H9 (cell line): ENCODE measurements around the gene NKX1-2. TPM values are rescaled to one million over a fixed set of nuclear protein-coding genes. Genes with fewer than 3 reads are reported as not detected.

Experiments
- DNase-seq: peaks from one replicate; pipeline ENCODE4 v3.0.0-alpha.2; 2017
- H2AFZ ChIP-seq: one replicate; pipeline ENCODE4 v1.6.1; 2013; ENCODE audit warnings: mild to moderate bottlenecking, low read length, control low read depth, moderate library complexity
- H2AK5ac ChIP-seq: 2 replicates; pipeline ENCODE4 v1.6.1; 2013; ENCODE audit warnings: low read length, control low read depth, mixed read lengths; ENCODE audit not compliant: insufficient read length
- H2BK120ac ChIP-seq: one replicate; pipeline ENCODE4 v1.6.1; 2013; ENCODE audit warnings: low read depth, mild to moderate bottlenecking, low read length, control low read depth, inconsistent platforms; ENCODE audit not compliant: poor library complexity, severe bottlenecking
- H2BK12ac ChIP-seq: 2 replicates; pipeline ENCODE4 v1.6.1; 2013; ENCODE audit warnings: low read length, control low read depth, mixed read lengths, low read depth; ENCODE audit not compliant: insufficient read length
- H2BK15ac ChIP-seq: 2 replicates; pipeline ENCODE4 v1.6.1; 2013; ENCODE audit warnings: low read depth, low read length, control low read depth
- H2BK20ac ChIP-seq: one replicate; pipeline ENCODE4 v1.6.1; 2013; ENCODE audit warnings: low read depth, mild to moderate bottlenecking, low read length, control low read depth, inconsistent platforms; ENCODE audit not compliant: poor library complexity, severe bottlenecking
- H2BK5ac ChIP-seq: 2 replicates; pipeline ENCODE4 v1.6.1; 2013; ENCODE audit warnings: low read length, control low read depth, mixed read lengths; ENCODE audit not compliant: insufficient read length
- H3K14ac ChIP-seq: 2 replicates; pipeline ENCODE4 v1.6.1; 2013; ENCODE audit warnings: low read length, control low read depth; ENCODE audit not compliant: insufficient read depth
- H3K18ac ChIP-seq: 2 replicates; pipeline ENCODE4 v1.6.1; 2013; ENCODE audit warnings: low read depth, mild to moderate bottlenecking, mixed read lengths, low read length, control low read depth; ENCODE audit not compliant: insufficient read length
- H3K23ac ChIP-seq: 2 replicates; pipeline ENCODE4 v1.6.1; 2013; ENCODE audit warnings: low read length, control low read depth, mixed read lengths, low read depth; ENCODE audit not compliant: insufficient read length
- H3K23me2 ChIP-seq: 2 replicates; pipeline ENCODE4 v1.6.1; 2013; ENCODE audit warnings: low read depth, mild to moderate bottlenecking, mixed read lengths, low read length, control low read depth; ENCODE audit not compliant: insufficient read length, poor library complexity, severe bottlenecking
- H3K27ac ChIP-seq: 2 replicates; pipeline ENCODE4 v1.5.1; 2013; ENCODE audit warnings: low read length, control low read depth, mixed read lengths, low read depth; ENCODE audit not compliant: insufficient read length
- H3K27me3 ChIP-seq: 2 replicates; pipeline ENCODE4 v1.6.1; 2013; ENCODE audit warnings: low read length, control low read depth, inconsistent platforms; ENCODE audit not compliant: insufficient read depth
- H3K4ac ChIP-seq: 2 replicates; pipeline ENCODE4 v1.6.1; 2013; ENCODE audit warnings: low read depth, mild to moderate bottlenecking, control low read depth, inconsistent platforms, low read length, moderate library complexity
- H3K4me1 ChIP-seq: 2 replicates; pipeline ENCODE4 v1.6.1; 2013; ENCODE audit warnings: low read length, control low read depth, inconsistent platforms; ENCODE audit not compliant: insufficient read depth
- H3K4me2 ChIP-seq: 2 replicates; pipeline ENCODE4 v1.6.1; 2013; ENCODE audit warnings: low read length, control low read depth, mixed read lengths; ENCODE audit not compliant: insufficient read length, insufficient read depth
- H3K56ac ChIP-seq: 2 replicates; pipeline ENCODE4 v1.6.1; 2013; ENCODE audit warnings: low read depth, mild to moderate bottlenecking, mixed read lengths, low read length, control low read depth; ENCODE audit not compliant: insufficient read length
- H3K79me1 ChIP-seq: 2 replicates; pipeline ENCODE4 v1.6.1; 2013; ENCODE audit warnings: low read depth, mild to moderate bottlenecking, moderate library complexity, low read length, control low read depth, inconsistent platforms; ENCODE audit not compliant: insufficient read depth, poor library complexity, severe bottlenecking
- H3K79me2 ChIP-seq: 2 replicates; pipeline ENCODE4 v1.6.1; 2013; ENCODE audit warnings: low read length, control low read depth, inconsistent platforms; ENCODE audit not compliant: insufficient read depth
- H3K9ac ChIP-seq: 2 replicates; pipeline ENCODE4 v1.6.1; 2013; ENCODE audit warnings: low read length, control low read depth, mixed read lengths; ENCODE audit not compliant: insufficient read length; ENCODE audit errors: extremely low read depth
- H3K9me3 ChIP-seq: one replicate; pipeline ENCODE4 v1.6.1; 2013; ENCODE audit warnings: low read depth, low read length, inconsistent platforms; ENCODE audit not compliant: control insufficient read depth
- H3T11ph ChIP-seq: one replicate; pipeline ENCODE4 v1.6.1; 2013; ENCODE audit warnings: mild to moderate bottlenecking, low read length, control low read depth, inconsistent platforms
- H4K20me1 ChIP-seq: one replicate; pipeline ENCODE4 v1.6.1; 2013; ENCODE audit not compliant: control insufficient read depth, insufficient read length, insufficient read depth
- H4K5ac ChIP-seq: 2 replicates; pipeline ENCODE4 v1.6.1; 2013; ENCODE audit warnings: low read depth, mild to moderate bottlenecking, mixed read lengths, low read length, control low read depth; ENCODE audit not compliant: insufficient read length
- H4K8ac ChIP-seq: replicated peaks from 2 replicates; pipeline ENCODE4 v1.6.1; 2013; ENCODE audit warnings: low read length, control low read depth, mixed read lengths, low read depth; ENCODE audit not compliant: insufficient read length
- H4K91ac ChIP-seq: 2 replicates; pipeline ENCODE4 v1.6.1; 2013; ENCODE audit warnings: low read depth, mild to moderate bottlenecking, moderate library complexity, mixed read lengths, low read length, control low read depth; ENCODE audit not compliant: insufficient read length
- H3K27ac Mint-ChIP-seq, 3 experiments: 2 replicates in 2 of 3; 3 replicates in 1 of 3; pipeline ENCODE4 v1.8.0; 2020 to 2021; ENCODE audit warnings: mixed read lengths in 3 of 3, mild to moderate bottlenecking in 1 of 3, moderate library complexity in 1 of 3
- H3K27me3 Mint-ChIP-seq: 2 replicates; pipeline ENCODE4 v1.8.0; 2021; ENCODE audit warnings: low read depth, mild to moderate bottlenecking, moderate library complexity, mixed read lengths
- H3K36me3 Mint-ChIP-seq, 3 experiments: 2 replicates in 2 of 3; 3 replicates in 1 of 3; pipeline ENCODE4 v1.8.0; 2020 to 2021; ENCODE audit warnings: low read depth in 3 of 3, mixed read lengths in 3 of 3; ENCODE audit not compliant: insufficient read depth in 1 of 3
- H3K4me1 Mint-ChIP-seq, 2 experiments: 2 replicates each; pipeline ENCODE4 v1.8.0; 2020; ENCODE audit warnings: mixed read lengths in 2 of 2
- H3K4me3 Mint-ChIP-seq, 2 experiments: 2 replicates in 1 of 2; 3 replicates in 1 of 2; pipeline ENCODE4 v1.8.0; 2020 to 2021; ENCODE audit warnings: mild to moderate bottlenecking in 2 of 2, mixed read lengths in 2 of 2, moderate library complexity in 1 of 2
- H3K9me3 Mint-ChIP-seq, 2 experiments: 2 replicates in 1 of 2; 3 replicates in 1 of 2; pipeline ENCODE4 v1.8.0; 2020; ENCODE audit warnings: mild to moderate bottlenecking in 2 of 2, mixed read lengths in 2 of 2, moderate library complexity in 1 of 2
- WGBS: extraction: QIAGEN DNeasy Blood & Tissue Kit; methylation state at CpG from one replicate; pipeline ENCODE4 v1.1.7; 2013; ENCODE audit warnings: missing lambda C conversion rate, low lambda C conversion rate, mixed read lengths; ENCODE audit not compliant: insufficient read length; ENCODE audit errors: extremely low coverage; 5-methylcytosine and 5-hydroxymethylcytosine counted together
- total RNA-seq: library from RNA; stranded (reverse); gene quantifications from 2 replicates; pipeline ENCODE4 v1.2.1, GENCODE V29; 2021
- TF ChIP-seq, protein P1 (sequence below): fragments of 200-600 bp; sonication (generic); conservative IDR thresholded peaks from 3 replicates; pipeline ENCODE4 v1.8.0; 2021; ENCODE audit warnings: antibody characterized with exemption, mild to moderate bottlenecking

The NKX1-2 gene
- total RNA-seq, 1 experiment from 2014 or later: 15.3 TPM

- Mint-ChIP-seq H3K9me3 (no peaks in the 10 kb centered on the region; a peak in 2 of 5 replicates), H3K27ac (no peak overlapping the region), H3K36me3 (peaks cover 0 to 9% (median 0%) of the 10 kb centered on the region in 3 experiments; a peak in 3 of 7 replicates), H3K4me3 (peak overlapping the region; percentile 73 to 91), H3K4me1 (peaks cover 48 to 56% of the 10 kb centered on the region in 2 experiments), H3K27me3 (peaks cover 79% of the 10 kb centered on the region)
- no CpG with 5 or more reads among the region's 59 CpGs for WGBS
- H2AK5ac ChIP-seq: no peak overlapping the region
- no peak overlapping the region for H3K56ac ChIP-seq
- H3K79me1 ChIP-seq: no peaks in the 10 kb centered on the region
- no peak overlapping the region for H3K14ac ChIP-seq
- H2BK15ac ChIP-seq: no peak overlapping the region
- no peak overlapping the region for H3K23ac ChIP-seq
- no peak overlapping the region for H3K4ac ChIP-seq
- no peak overlapping the region for H2BK20ac ChIP-seq
- H4K8ac ChIP-seq: no peak overlapping the region
- H3K27me3 ChIP-seq: peaks cover 15% of the 10 kb centered on the region; the same call in 1 of the 2 replicates
- no peak overlapping the region for H2BK12ac ChIP-seq
- no peak overlapping the region for H2BK5ac ChIP-seq
- no peaks in the 10 kb centered on the region for H3K9me3 ChIP-seq
- no peak overlapping the region for H4K5ac ChIP-seq
- peak; percentile 58 for DNase-seq
- H4K20me1 ChIP-seq: no peaks in the 10 kb centered on the region
- H3T11ph ChIP-seq: no peak overlapping the region
- peak overlapping the region; percentile 72 for H3K4me2 ChIP-seq
- TF ChIP-seq, protein P1, sequence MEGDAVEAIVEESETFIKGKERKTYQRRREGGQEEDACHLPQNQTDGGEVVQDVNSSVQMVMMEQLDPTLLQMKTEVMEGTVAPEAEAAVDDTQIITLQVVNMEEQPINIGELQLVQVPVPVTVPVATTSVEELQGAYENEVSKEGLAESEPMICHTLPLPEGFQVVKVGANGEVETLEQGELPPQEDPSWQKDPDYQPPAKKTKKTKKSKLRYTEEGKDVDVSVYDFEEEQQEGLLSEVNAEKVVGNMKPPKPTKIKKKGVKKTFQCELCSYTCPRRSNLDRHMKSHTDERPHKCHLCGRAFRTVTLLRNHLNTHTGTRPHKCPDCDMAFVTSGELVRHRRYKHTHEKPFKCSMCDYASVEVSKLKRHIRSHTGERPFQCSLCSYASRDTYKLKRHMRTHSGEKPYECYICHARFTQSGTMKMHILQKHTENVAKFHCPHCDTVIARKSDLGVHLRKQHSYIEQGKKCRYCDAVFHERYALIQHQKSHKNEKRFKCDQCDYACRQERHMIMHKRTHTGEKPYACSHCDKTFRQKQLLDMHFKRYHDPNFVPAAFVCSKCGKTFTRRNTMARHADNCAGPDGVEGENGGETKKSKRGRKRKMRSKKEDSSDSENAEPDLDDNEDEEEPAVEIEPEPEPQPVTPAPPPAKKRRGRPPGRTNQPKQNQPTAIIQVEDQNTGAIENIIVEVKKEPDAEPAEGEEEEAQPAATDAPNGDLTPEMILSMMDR: no peak
- H3K4me1 ChIP-seq: peaks cover 14% of the 10 kb centered on the region
- no peak overlapping the region for H2AFZ ChIP-seq
- H3K9ac ChIP-seq: no peak overlapping the region
- peaks cover 23% of the 10 kb centered on the region for H3K23me2 ChIP-seq
- H4K91ac ChIP-seq: no peak overlapping the region
- no peak overlapping the region for H3K18ac ChIP-seq
- no peak overlapping the region for H2BK120ac ChIP-seq
- no peaks in the 10 kb centered on the region for H3K79me2 ChIP-seq
- no peak overlapping the region for H3K27ac ChIP-seq
Measured at GRCh38 chr10:124449170-124450011, 444 bp downstream of the NKX1-2 start.
